HEK293 (cell line): ENCODE measurements around the gene KDM5A.

ENCODE experiments used
- CTCF ChIA-PET: fragments of 350-600 bp; formaldehyde crosslinking; extraction: SDS; loops from one replicate; lab custom pipeline; 2021; ENCODE audit warnings: antibody characterized with exemption; lab: Yijun Ruan, JAX
- POLR2A ChIA-PET: fragments of 300-600 bp; formaldehyde crosslinking; extraction: SDS; loops from one replicate; lab custom pipeline; 2020; ENCODE audit warnings: antibody characterized with exemption, inconsistent platforms; lab: Yijun Ruan, JAX
- H3K27ac ChIP-seq: fragments of 200-500 bp; sonication (Bioruptor generic); 2 replicates; pipeline ENCODE4 v1.5.1; 2014; ENCODE audit warnings: low read depth, low read length, control low read depth, inconsistent platforms; ENCODE audit errors: extremely low read depth
- H3K36me3 ChIP-seq, 2 experiments: fragments of 200-500 bp in 1 of 2; sonication (Bioruptor generic) in 1 of 2; 1 replicate in 1 of 2; 2 replicates in 1 of 2; pipeline ENCODE4 v1.5.1; 2014 to 2017; ENCODE audit warnings: inconsistent platforms in 2 of 2, low read length in 2 of 2; ENCODE audit not compliant: control insufficient read depth in 2 of 2, insufficient read depth in 1 of 2
- H3K4me1 ChIP-seq: fragments of 200-500 bp; sonication (Bioruptor generic); 2 replicates; pipeline ENCODE4 v1.5.1; 2014; ENCODE audit warnings: mild to moderate bottlenecking, low read length, inconsistent platforms; ENCODE audit not compliant: control insufficient read depth, insufficient read depth
- H3K4me3 ChIP-seq: 2 replicates; pipeline ENCODE4 v1.5.1; 2011; ENCODE audit warnings: low read depth, mild to moderate bottlenecking, control low read depth, low read length, moderate library complexity
- H3K9me3 ChIP-seq: fragments of 200-500 bp; sonication (Bioruptor generic); 2 replicates; pipeline ENCODE4 v1.5.1; 2014; ENCODE audit warnings: low read depth, low read length, inconsistent platforms; ENCODE audit not compliant: control insufficient read depth, insufficient read depth
- ELK4 ChIP-seq: IDR thresholded peaks from 2 replicates; pipeline ENCODE4 v1.6.1; 2011; ENCODE audit warnings: mild to moderate bottlenecking, low read depth, low read length, borderline replicate concordance
- PRDM10 ChIP-seq: fragments of 450-650 bp; formaldehyde crosslinking; IDR thresholded peaks from 2 replicates; pipeline ENCODE4 v1.5.1; 2016; ENCODE audit warnings: missing biosample characterization, missing genetic modification characterization
- PRDM4 ChIP-seq: fragments of 450-650 bp; formaldehyde crosslinking; IDR thresholded peaks from 2 replicates; pipeline ENCODE4 v1.5.1; 2017; ENCODE audit warnings: missing biosample characterization, missing genetic modification characterization
- ZNF121 ChIP-seq: fragments of 450-650 bp; formaldehyde crosslinking; IDR thresholded peaks from 2 replicates; pipeline ENCODE4 v1.5.1; 2016; ENCODE audit warnings: missing biosample characterization, missing genetic modification characterization
- ZNF24 ChIP-seq: fragments of 450-650 bp; formaldehyde crosslinking; IDR thresholded peaks from 2 replicates; pipeline ENCODE4 v1.5.1; 2016; ENCODE audit warnings: missing biosample characterization, missing genetic modification characterization
- TF ChIP-seq, protein P1 (sequence below): fragments of 450-650 bp; formaldehyde crosslinking; IDR thresholded peaks from 2 replicates; pipeline ENCODE4 v1.5.1; 2017; ENCODE audit warnings: missing biosample characterization, missing genetic modification characterization
- TF ChIP-seq, protein P2 (sequence below): fragments of 450-650 bp; formaldehyde crosslinking; IDR thresholded peaks from 2 replicates; pipeline ENCODE4 v1.5.1; 2016; ENCODE audit warnings: missing biosample characterization, missing genetic modification characterization

Gene KDM5A

GRCh38 chr12:272942-273341, 116.2 kb downstream of the KDM5A start:
- Histone ChIP-seq H3K36me3 (peaks cover 0 to 3% of the 10 kb centered on the region in 2 experiments; a peak in 1 of 3 replicates), H3K4me3 (no peak overlapping the region)
- CTCF ChIA-PET: no interaction called here
- no peak for TF ChIP-seq ZNF121
- TF ChIP-seq, protein P1, sequence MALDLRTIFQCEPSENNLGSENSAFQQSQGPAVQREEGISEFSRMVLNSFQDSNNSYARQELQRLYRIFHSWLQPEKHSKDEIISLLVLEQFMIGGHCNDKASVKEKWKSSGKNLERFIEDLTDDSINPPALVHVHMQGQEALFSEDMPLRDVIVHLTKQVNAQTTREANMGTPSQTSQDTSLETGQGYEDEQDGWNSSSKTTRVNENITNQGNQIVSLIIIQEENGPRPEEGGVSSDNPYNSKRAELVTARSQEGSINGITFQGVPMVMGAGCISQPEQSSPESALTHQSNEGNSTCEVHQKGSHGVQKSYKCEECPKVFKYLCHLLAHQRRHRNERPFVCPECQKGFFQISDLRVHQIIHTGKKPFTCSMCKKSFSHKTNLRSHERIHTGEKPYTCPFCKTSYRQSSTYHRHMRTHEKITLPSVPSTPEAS (tag by site-specific recombination): no peak
- TF ChIP-seq, all 188 proteins: peak for 0
- H3K4me1 ChIP-seq: no peaks in the 10 kb centered on the region; the same call in 1 of the 2 replicates
- POLR2A ChIA-PET: no interaction called here
- H3K9me3 ChIP-seq: no peaks in the 10 kb centered on the region
- H3K27ac ChIP-seq: no peak overlapping the region

GRCh38 chr12:271161-271560, 118.0 kb downstream of the KDM5A start:
- Histone ChIP-seq H3K27ac (no peak overlapping the region), H3K4me1 (no peaks in the 10 kb centered on the region), H3K36me3 (peaks cover 0 to 3% of the 10 kb centered on the region in 2 experiments; a peak in 1 of 3 replicates), H3K9me3 (no peaks in the 10 kb centered on the region), H3K4me3 (no peak overlapping the region)
- ChIA-PET CTCF (no interaction called here), POLR2A (interaction anchor here (0.9 kb wide), 1 partner anchor 130 kb away, joined by 3 read pairs; no protein-coding TSS in a partner anchor)
- TF ChIP-seq PRDM10 (tag by site-specific recombination) (no peak), ELK4 (no peak)
- TF ChIP-seq, protein P2, sequence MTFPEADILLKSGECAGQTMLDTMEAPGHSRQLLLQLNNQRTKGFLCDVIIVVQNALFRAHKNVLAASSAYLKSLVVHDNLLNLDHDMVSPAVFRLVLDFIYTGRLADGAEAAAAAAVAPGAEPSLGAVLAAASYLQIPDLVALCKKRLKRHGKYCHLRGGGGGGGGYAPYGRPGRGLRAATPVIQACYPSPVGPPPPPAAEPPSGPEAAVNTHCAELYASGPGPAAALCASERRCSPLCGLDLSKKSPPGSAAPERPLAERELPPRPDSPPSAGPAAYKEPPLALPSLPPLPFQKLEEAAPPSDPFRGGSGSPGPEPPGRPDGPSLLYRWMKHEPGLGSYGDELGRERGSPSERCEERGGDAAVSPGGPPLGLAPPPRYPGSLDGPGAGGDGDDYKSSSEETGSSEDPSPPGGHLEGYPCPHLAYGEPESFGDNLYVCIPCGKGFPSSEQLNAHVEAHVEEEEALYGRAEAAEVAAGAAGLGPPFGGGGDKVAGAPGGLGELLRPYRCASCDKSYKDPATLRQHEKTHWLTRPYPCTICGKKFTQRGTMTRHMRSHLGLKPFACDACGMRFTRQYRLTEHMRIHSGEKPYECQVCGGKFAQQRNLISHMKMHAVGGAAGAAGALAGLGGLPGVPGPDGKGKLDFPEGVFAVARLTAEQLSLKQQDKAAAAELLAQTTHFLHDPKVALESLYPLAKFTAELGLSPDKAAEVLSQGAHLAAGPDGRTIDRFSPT: no peak

- POLR2A ChIA-PET: no interaction called here
- H3K4me3 ChIP-seq: no peak overlapping the region
- peaks cover 0 to 3% of the 10 kb centered on the region in 2 experiments; a peak in 1 of 3 replicates for H3K36me3 ChIP-seq
- no peak overlapping the region for H3K27ac ChIP-seq
- H3K4me1 ChIP-seq: no peaks in the 10 kb centered on the region
- TF ChIP-seq ZNF24 (tag by site-specific recombination) (no peak), PRDM4 (tag by site-specific recombination) (0 out of 2 replicates have a peak, but pooled peaks have one; percentile 13)
- H3K9me3 ChIP-seq: no peaks in the 10 kb centered on the region
- CTCF ChIA-PET: interaction anchor here (0.7 to 0.8 kb wide), 2 partner anchors 46 to 49 kb away, joined by 3 to 4 read pairs; no protein-coding TSS in a partner anchor
Measured at GRCh38 chr12:269191-269590, 119.9 kb downstream of the KDM5A start.
